GM21423 (cell line): Measurements from ENCODE around the gene USP21.
"Not testable (repeated sequence)": the region's sequence is repeated elsewhere in the genome, so short reads cannot be mapped to it uniquely, and the experiment has no call there.

Experiments
- ATAC-seq: cut with Tn5 transposase; IDR thresholded peaks from one replicate; pipeline ENCODE4 v1.9.1; 2021; ENCODE audit warnings: mild to moderate bottlenecking, moderate library complexity; ENCODE audit not compliant: unreplicated experiment

Gene USP21

GRCh38 chr1:161159087-161159912 lies at the start of gene USP21:
USP21 (plus strand) TSS chr1:161159500; CDS start chr1:161160641, 1,141 bp downstream.
- ATAC-seq = peak; percentile 84

DNA sequence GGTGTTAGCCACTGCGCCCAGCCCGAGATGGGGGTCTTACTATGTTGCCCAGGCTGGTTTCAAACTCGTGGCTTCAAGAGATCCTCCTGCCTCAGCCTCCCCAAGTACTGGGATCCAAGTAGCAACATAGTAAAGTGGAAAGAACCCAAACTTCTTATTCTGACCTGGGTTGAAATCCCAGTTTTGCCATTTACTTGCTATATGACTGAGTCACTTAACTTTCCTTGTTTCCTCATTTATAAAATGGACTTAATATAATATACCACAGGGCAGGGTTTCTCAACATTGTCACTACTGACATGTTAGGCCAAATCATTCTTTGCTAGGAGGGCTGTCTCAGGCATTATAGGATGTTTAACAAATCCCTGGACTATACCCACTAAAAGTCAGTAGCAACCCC lies 48.2 kb upstream of the USP21 start:
- ATAC-seq = no peak

- ATAC-seq = no peak
These were observed 47.8 kb upstream of the USP21 start for GRCh38 chr1:161111527-161111926.

GRCh38 chr1:161113915-161114314 lies 45.4 kb upstream of the USP21 start:
- no peak for ATAC-seq

- no peak for ATAC-seq
These were observed 44.7 kb upstream of the USP21 start for GRCh38 chr1:161114556-161114955.

GRCh38 chr1:161115132-161115711 lies 44.1 kb upstream of the USP21 start:
- no peak for ATAC-seq

DNA sequence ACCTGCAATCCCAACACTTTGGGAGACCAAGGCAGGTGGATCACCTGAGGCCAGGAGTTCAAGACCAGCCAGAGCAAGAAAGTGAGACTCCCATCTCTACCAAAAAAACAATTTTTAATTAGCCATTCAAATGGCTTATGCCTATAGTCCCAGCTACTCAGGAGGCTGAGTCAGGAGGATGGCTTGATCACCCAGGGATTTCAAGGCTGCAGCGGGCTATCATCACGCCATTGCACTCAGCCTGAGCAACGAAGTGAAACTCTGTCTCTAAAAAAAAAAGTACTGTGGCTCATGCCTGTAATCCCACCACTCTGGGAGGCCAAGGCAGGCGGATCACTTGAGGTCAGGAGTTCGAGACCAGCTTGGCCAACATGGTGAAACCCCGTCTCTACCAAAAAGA lies 43.3 kb upstream of the USP21 start:
- not testable (repeated sequence) for ATAC-seq

GRCh38 chr1:161117759-161118581 lies 41.3 kb upstream of the USP21 start, which contains the start of the genes NIT1 and PFDN2:
NIT1 (plus strand) TSS chr1:161118105; CDS start chr1:161118177, 72 bp downstream.
PFDN2 (minus strand) TSS chr1:161118037; CDS start chr1:161118026, 11 bp downstream.
- peak; percentile 78 for ATAC-seq

GRCh38 chr1:161119092-161119903 lies 40.0 kb upstream of the USP21 start:
- ATAC-seq = peak; percentile 46

DNA sequence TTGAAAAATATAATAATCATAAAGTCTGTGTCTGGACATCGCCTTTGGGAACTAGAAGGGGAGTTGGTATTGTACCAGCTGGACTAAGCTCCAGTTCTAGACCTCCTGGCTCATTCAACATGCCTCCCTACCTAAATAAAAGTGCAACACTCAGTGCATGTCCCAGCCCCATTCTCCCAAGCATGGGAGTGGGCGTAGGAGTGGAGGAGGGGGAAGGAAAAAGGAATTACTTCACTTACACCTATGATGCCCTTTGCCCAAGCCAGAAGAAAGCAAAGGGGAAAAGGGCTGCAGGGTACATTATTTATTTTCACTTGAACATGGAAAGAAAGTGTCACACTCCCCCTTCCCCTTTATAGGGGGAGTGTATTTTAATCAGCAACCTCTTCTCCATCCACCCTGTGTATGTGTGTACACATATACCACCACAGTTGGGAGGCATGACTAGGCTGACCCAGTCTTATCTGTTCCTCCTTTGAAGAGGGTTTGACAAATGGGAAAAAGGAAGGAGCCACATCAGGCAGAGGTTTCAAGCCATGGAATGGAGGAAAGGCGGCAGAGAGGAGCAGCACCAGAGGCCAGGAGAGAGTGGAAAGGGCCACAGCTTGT lies 38.2 kb upstream of the USP21 start:
- no peak for ATAC-seq

- no peak for ATAC-seq
These were observed 37.5 kb upstream of the USP21 start for GRCh38 chr1:161121834-161122233.

- ATAC-seq = no peak
These were observed 36.3 kb upstream of the USP21 start for GRCh38 chr1:161122967-161123366.

DNA sequence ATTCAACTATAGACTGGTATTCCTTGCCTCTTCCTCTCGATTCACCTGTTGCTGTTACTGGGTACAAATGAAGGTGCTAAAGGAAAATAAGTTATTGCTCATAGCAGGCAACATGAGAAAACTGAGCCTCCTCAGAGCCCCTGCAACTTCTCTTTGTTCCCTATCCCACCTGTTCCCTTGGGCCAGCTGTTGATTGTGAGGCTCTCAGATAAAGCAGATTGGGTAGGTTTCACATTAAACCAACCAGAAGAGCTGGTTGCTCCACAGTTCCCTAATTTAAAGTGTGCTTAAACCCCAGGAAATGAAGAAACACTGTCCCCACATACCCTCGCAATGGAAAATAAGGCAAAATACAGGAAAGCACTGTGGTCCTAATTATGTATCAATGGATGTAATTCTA lies 31.7 kb upstream of the USP21 start:
- no peak for ATAC-seq

DNA sequence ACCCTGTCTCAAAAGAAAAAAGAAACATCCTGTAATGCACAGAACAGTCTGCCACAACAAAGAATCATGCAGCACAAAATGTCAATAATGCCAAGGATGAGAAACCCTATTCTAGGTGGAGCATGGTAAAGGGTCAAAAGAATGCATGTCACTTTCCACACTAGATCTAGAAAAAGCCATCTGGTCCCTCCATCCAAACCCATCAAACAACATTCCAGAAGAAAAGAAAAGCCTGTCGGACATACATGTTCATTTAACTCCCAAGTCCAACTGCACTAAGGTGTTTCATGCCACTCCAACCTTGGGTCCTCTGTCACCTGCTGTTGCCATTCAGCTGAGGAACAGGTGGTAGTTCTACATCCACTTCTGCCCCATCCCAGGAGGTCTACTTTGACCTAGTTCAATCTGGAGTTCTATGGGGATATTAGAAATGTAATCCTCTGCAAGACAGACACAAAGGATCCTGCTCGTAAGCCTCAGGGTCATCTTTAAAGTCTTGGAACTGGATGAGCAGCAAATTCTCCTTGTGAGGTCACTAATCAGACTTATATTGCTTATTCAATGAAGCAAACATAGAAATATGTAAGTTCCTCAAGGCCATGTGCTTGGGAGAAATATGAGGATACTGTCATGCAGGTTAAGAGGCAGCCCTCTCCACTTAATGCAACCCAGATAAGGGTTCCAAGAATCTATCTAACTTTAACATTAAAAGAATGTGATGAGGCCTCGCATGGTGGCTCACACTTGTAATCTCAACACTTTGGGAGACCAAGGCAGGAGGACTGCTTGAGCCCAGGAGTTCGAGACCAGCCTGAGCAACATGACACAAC lies 30.5 kb upstream of the USP21 start:
- ATAC-seq = no peak

DNA sequence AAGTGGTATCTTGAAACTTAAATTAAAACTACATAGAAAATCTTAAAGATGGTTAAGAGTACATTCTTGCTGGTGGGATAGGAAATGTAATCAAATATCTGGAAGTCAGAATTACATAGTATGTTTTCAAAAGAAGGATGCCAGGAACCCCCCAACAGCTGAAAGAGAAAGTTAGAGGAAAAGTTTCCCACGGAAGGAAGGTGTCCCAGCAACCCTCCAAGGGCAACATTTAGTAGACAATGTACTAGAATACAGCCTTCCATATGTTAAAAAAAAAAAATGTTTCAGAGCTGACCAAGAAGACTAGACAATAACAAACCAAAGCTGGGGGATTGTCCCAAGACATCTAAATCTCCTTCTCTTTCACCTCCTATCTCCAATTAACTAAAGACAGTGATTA lies 29.0 kb upstream of the USP21 start:
- no peak for ATAC-seq

GRCh38 chr1:161131523-161132409 lies 27.5 kb upstream of the USP21 start:
- peak; percentile 2 for ATAC-seq

DNA sequence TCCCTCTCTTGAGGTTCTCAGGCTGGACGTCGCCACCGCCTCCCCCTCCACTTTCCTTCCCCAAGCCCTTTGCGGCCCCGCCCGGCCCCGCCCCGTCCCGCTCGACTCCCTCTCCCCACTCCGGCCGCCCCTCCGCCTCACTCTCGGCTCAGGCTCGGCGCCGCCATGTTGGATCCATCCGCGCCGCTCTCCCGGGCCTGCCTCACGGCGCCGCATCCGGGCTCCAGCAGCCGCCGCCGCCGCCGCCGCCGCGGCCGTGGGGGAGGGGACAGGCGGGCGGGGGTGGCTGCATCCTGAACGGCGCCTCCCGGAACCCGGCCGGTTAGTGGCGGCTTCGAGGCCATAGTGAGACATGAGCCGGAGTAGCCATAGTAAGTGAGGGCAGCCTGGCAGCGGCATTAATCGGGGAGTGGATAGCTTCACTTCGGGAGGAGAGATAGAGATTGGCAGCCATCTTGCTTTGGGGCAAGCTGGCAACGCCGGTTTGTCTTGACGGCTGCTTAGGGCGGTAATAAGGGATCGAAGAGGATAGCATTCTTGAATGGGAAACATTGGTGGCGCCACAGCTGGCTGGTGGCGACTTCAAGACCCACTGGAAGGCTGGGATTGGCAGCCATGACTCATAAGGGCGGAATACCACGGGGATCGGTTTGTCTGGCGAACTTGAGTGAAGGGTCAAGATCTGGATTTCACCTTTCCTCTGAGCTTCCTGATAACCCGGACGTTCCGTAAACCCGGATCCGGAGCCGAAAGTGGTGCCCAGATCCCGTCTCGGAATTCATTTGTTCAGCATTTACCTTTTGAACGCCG lies 26.7 kb upstream of the USP21 start, which contains the start of gene DEDD:
DEDD (minus strand) TSS at position 258 of the 810 bp plus-strand sequence. CDS start 8,205 bp downstream, outside the sequence.
- peak; percentile 93 for ATAC-seq
